Heart right ventricle (tissue), 16 donors: ENCODE results near the gene GRB10. TPM values are rescaled to one million over a fixed set of nuclear protein-coding genes. Genes with fewer than 3 reads are reported as not detected.
A peak's percentile ranks its signal among the peaks of the same experiment; 100 is the strongest.

ENCODE experiments used
- ATAC-seq, 8 donors: fragments of 200-7000 bp; cut with Tn5 transposase; one replicate each; pipeline ENCODE4 v1.9.1; 2020; ENCODE audit warnings: mild to moderate bottlenecking in 8 of 8, moderate library complexity in 8 of 8, moderate number of reproducible peaks in 1 of 8
- DNase-seq, 2 donors: peaks; one replicate each; pipeline ENCODE4 v3.0.0-alpha.2; 2020
- H3K27ac ChIP-seq, 10 donors: fragments of 200-600 bp; sonication (generic) in 2 of 10; one replicate each; pipeline versions ENCODE4 v1.5.0 to v1.8.0; 2020 to 2022; ENCODE audit warnings: mild to moderate bottlenecking in 3 of 10
- H3K27me3 ChIP-seq, 7 donors: fragments of 200-600 bp; one replicate each; pipeline ENCODE4 v1.8.0; 2021 to 2022; ENCODE audit warnings: mild to moderate bottlenecking in 2 of 7
- H3K36me3 ChIP-seq, 9 donors: fragments of 200-600 bp; sonication (generic) in 1 of 9; one replicate each; pipeline versions ENCODE4 v1.5.0 to v1.8.0; 2020 to 2022; ENCODE audit warnings: mild to moderate bottlenecking in 2 of 9
- H3K4me1 ChIP-seq, 9 donors: fragments of 200-600 bp; sonication (generic) in 1 of 9; one replicate each; pipeline versions ENCODE4 v1.5.0 to v1.8.0; 2020 to 2022; ENCODE audit warnings: mild to moderate bottlenecking in 4 of 9
- H3K4me3 ChIP-seq, 10 donors: fragments of 200-600 bp; sonication (generic) in 2 of 10; one replicate each; pipeline versions ENCODE4 v1.5.0 to v1.8.0; 2020 to 2022; ENCODE audit warnings: mild to moderate bottlenecking in 7 of 10, moderate library complexity in 2 of 10
- H3K9me3 ChIP-seq, 11 donors: fragments of 200-600 bp in 10 of 11; sonication (generic) in 2 of 11; one replicate each; pipeline versions ENCODE4 v1.5.0 to v1.8.0; 2013 to 2022; ENCODE audit warnings: mild to moderate bottlenecking in 2 of 11, control low read depth in 1 of 11, moderate library complexity in 1 of 11
- CTCF ChIP-seq, 9 donors: fragments of 200-600 bp; sonication (generic) in 2 of 9; IDR thresholded peaks; one replicate each; pipeline versions ENCODE4 v1.5.0 to v1.8.0; 2021 to 2022; ENCODE audit warnings: antibody characterized with exemption in 9 of 9, mild to moderate bottlenecking in 5 of 9, moderate library complexity in 1 of 9
- WGBS, 2 donors: extraction: QIAGEN DNeasy Blood & Tissue Kit; methylation state at CpG; one replicate each; pipeline ENCODE4 v1.1.7; 2013; ENCODE audit warnings: inconsistent platforms in 1 of 2; 5-methylcytosine and 5-hydroxymethylcytosine counted together
- intact Hi-C, 10 donors: fragments of 100-400 bp; cut with DNase I; formaldehyde crosslinking; loops; one replicate each; pipeline versions ENCODE4 v1.11.1 to v1.14.2; 2022
- polyA plus RNA-seq, 2 donors: library from polyadenylated mRNA; stranded (reverse); fragments of 200-250 nt; gene quantifications; one replicate each; pipeline ENCODE4 v1.2.3, GENCODE V29; 2013
- total RNA-seq, 10 donors: library from RNA; stranded (reverse); fragmentation: NEBNext Ultra II Directional in 3 of 10; extraction: Animal tissue kit (Norgen Biotek cat#: 25700) in 3 of 10; gene quantifications; one replicate each; pipeline versions ENCODE4 v1.2.1 to v1.2.4, GENCODE V29; 2021 to 2023
- donor health status: Arrhythmogenic right ventricular cardiomyopathy.
- donor health status: ischemic (EF 13 %, LVEDD 7.1; RV severe dilation, severe dysfunction).
- donor health status: healthy with polysubstance abuse.
- donor health status: DM: no; HTN: yes; CAD: no.
- donor health status: DM: no; HTN: no; CAD: no.
- donor health status: ischemic (EF 25% LVEDD 6.9; RV normal size, moderate dysfunction).
- donor health status: ischemic (EF 25% LVEDD 5.7; RV mildly dilated, moderate dysfunction).
- donor health status: healthy.
- donor health status: DM: yes; HTN: yes; CAD: no.
- donor health status: Ischemic cardiomyopathy.
- donor health status: ischemic (EF 35%, LVEDD 5.7; RV mildly dilated, moderate dysfunction).
- donor health status: nonischemic (EF 11% LVEDD 7.7; RV severe dilation, severe dysfunction).
- donor health status: DM: yes; HTN: yes; CAD: no.
- donor health status: PGD.
- donor health status: ischemic (EF 29% LVEDD 5.4; RV normal size, mild dysfunction).
- donor health status: nonischemic (EF 23%, LVEDD 6.1; RV moderate dilation, normal function).

Gene GRB10
- total and polyA plus RNA-seq, 12 donors: 13.2 to 48.7 (median 29.6) TPM

GRCh38 chr7:50590535-50590934, 192.2 kb downstream of the GRB10 start:
- no peak for DNase-seq
- Histone ChIP-seq H3K9me3 (no peaks in the 10 kb centered on the region), H3K27ac (no peak overlapping the region), H3K27me3 (no peaks in the 10 kb centered on the region), H3K4me3 (no peak overlapping the region), H3K4me1 (peaks cover 0 to 6% (median 0%) of the 10 kb centered on the region in 9 donors), H3K36me3 (peaks cover 0 to 51% (median 11%) of the 10 kb centered on the region in 9 donors)
- no peak for TF ChIP-seq CTCF (IDR thresholded peaks at IDR 0.05)
- 97% methylated on average over 13 of the region's 13 CpGs for WGBS, 2 donors
- no peak for ATAC-seq
- intact Hi-C loops: loop anchor here in 5 of 10 donors (10.0 kb wide), 3 partner anchors 116 to 554 kb away; no protein-coding TSS in a partner anchor

DNA sequence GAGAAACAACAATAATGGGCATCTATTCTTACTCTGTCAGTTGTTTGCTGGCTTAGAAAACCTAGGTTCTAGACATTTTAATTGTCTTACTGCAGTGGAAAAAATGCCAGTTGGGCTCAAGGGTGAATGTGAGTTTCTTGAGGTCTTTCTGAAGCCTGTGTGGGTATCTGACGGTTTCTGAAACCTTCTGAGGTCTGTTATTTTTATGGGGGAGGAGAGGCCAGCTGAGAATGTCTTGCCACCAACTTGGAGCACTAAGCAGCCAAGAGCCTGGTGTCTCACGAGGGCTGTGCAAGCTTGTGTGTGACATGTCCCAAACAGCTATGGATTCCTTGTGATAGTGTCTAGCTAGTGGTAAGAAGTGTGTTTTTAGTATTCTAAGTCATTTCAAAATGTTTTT, 193.3 kb downstream of the GRB10 start:
- intact Hi-C loops: loop anchor here in 2 of 10 donors (10.0 kb wide), 2 partner anchors 85 to 115 kb away; no protein-coding TSS in a partner anchor
- H3K4me3 ChIP-seq: no peak overlapping the region
- H3K27me3 ChIP-seq: no peaks in the 10 kb centered on the region
- H3K27ac ChIP-seq: no peak overlapping the region
- H3K36me3 ChIP-seq: peaks cover 0 to 39% (median 11%) of the 10 kb centered on the region in 9 donors
- no peak for DNase-seq
- peaks cover 0 to 2% (median 0%) of the 10 kb centered on the region in 11 donors for H3K9me3 ChIP-seq
- no peak for ATAC-seq
- no peak for TF ChIP-seq CTCF (IDR thresholded peaks at IDR 0.05)
- peaks cover 0 to 6% (median 0%) of the 10 kb centered on the region in 9 donors for H3K4me1 ChIP-seq
- WGBS, 2 donors: 79 to 84% methylated on average over 2 of the region's 2 CpGs

DNA sequence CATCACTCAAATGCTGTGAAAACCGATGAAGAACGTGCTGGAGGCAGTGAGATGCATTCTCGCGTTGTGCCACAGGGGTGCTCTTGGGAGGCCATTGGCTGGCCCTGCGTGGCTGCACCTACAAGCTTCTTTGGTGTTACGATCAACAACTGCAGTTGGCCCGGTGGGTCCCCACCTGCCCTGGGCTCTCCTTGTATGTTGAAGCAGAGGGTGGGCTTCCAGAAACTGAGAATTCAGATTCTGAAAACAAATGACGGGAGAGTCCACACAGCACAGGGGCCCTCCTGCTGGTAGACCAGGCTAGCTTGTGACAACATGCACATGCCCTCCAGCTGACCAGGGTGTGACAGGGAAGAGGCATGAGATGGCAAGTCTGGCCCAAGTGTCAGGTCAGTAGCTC, 193.8 kb downstream of the GRB10 start:
- intact Hi-C loops: loop anchor here in 2 of 10 donors (10.0 kb wide), 2 partner anchors 84 to 114 kb away; no protein-coding TSS in a partner anchor
- peak in 2 of 9 donors; percentile 10 to 16 for TF ChIP-seq CTCF (IDR thresholded peaks at IDR 0.05)
- Histone ChIP-seq H3K27ac (no peak overlapping the region), H3K4me1 (peaks cover 0 to 6% (median 0%) of the 10 kb centered on the region in 9 donors), H3K4me3 (no peak overlapping the region), H3K27me3 (no peaks in the 10 kb centered on the region), H3K9me3 (peaks cover 0 to 6% (median 0%) of the 10 kb centered on the region in 11 donors), H3K36me3 (peaks cover 0 to 35% (median 11%) of the 10 kb centered on the region in 9 donors)
- DNase-seq (no peak), ATAC-seq (no peak)
- WGBS, 2 donors: 79 to 81% methylated on average over 8 of the region's 8 CpGs

GRCh38 chr7:50587737-50588136, 195.0 kb downstream of the GRB10 start:
- H3K9me3 ChIP-seq: peaks cover 0 to 18% (median 6%) of the 10 kb centered on the region in 11 donors
- H3K4me3 ChIP-seq: no peak overlapping the region
- H3K4me1 ChIP-seq: peaks cover 0 to 6% (median 0%) of the 10 kb centered on the region in 9 donors
- ATAC-seq (peak in 1 of 8 donors; percentile 52), DNase-seq (no peak)
- WGBS, 2 donors: 67 to 71% methylated on average over 6 of the region's 6 CpGs
- peaks cover 0 to 23% (median 6%) of the 10 kb centered on the region in 9 donors for H3K36me3 ChIP-seq
- H3K27me3 ChIP-seq: no peaks in the 10 kb centered on the region
- no peak for TF ChIP-seq CTCF (IDR thresholded peaks at IDR 0.05)
- intact Hi-C loops: loop anchor here in 2 of 10 donors (10.0 kb wide), 2 partner anchors 83 to 113 kb away; no protein-coding TSS in a partner anchor
- no peak overlapping the region for H3K27ac ChIP-seq
